IMR-90 (cell line): ENCODE results near the gene MRPL21. TPM values are rescaled to one million over a fixed set of nuclear protein-coding genes. Genes with fewer than 3 reads are reported as not detected.

Source experiments
- ATAC-seq: fragments of 200-7000 bp; cut with Tn5 transposase; 2 replicates; pipeline ENCODE4 v1.9.1; 2020; ENCODE audit warnings: low read depth, mild to moderate bottlenecking, moderate library complexity
- BruUV-seq: library from RNA; stranded (reverse); fragments of 400-500 nt; replicated peaks from 2 replicates; lab custom pipeline; 2021; lab: Mats Ljungman, UMichigan
- CTCF ChIA-PET: fragments of 300-600 bp; formaldehyde crosslinking; extraction: SDS; loops from one replicate; lab custom pipeline; 2021; ENCODE audit warnings: antibody characterized with exemption; lab: Yijun Ruan, JAX
- POLR2A ChIA-PET: fragments of 300-600 bp; sonication (Branson Sonifier 250); formaldehyde crosslinking; loops from one replicate; lab custom pipeline; 2022; ENCODE audit warnings: antibody characterized with exemption; ENCODE audit not compliant: unreplicated experiment; lab: Charles Lee
- DNase-seq: peaks from one replicate; pipeline ENCODE4 v3.0.0; 2013
- H2AFZ ChIP-seq: replicated peaks from 2 replicates; pipeline ENCODE3; 2013; ENCODE audit warnings: low read length, mild to moderate bottlenecking; ENCODE audit not compliant: poor library complexity
- H2AK5ac ChIP-seq: 2 replicates; pipeline ENCODE4 v1.6.1; 2013; ENCODE audit warnings: low read depth, low read length, inconsistent platforms
- H2AK9ac ChIP-seq: replicated peaks from 2 replicates; pipeline ENCODE3; 2013; ENCODE audit warnings: mild to moderate bottlenecking, low read depth, low read length, moderate library complexity; ENCODE audit not compliant: poor library complexity
- H2BK120ac ChIP-seq: 2 replicates; pipeline ENCODE4 v1.6.1; 2013; ENCODE audit warnings: low read depth, low read length, inconsistent platforms
- H2BK15ac ChIP-seq: 3 replicates; pipeline ENCODE4 v1.6.1; 2013; ENCODE audit warnings: low read depth, low read length, inconsistent platforms
- H2BK20ac ChIP-seq: 2 replicates; pipeline ENCODE4 v1.6.1; 2013; ENCODE audit warnings: low read depth, mild to moderate bottlenecking, inconsistent platforms, low read length, moderate library complexity
- H2BK5ac ChIP-seq: 2 replicates; pipeline ENCODE4 v1.6.1; 2013; ENCODE audit warnings: mild to moderate bottlenecking, low read depth, low read length, inconsistent platforms; ENCODE audit not compliant: poor library complexity, severe bottlenecking
- H3K14ac ChIP-seq: replicated peaks from 2 replicates; pipeline ENCODE4 v1.6.1; 2013; ENCODE audit warnings: low read depth, low read length, inconsistent platforms
- H3K18ac ChIP-seq: 2 replicates; pipeline ENCODE4 v1.6.1; 2013; ENCODE audit warnings: low read depth, low read length, control low read depth
- H3K23ac ChIP-seq: 2 replicates; pipeline ENCODE4 v1.6.1; 2013; ENCODE audit warnings: low read depth, low read length, inconsistent platforms
- H3K27ac ChIP-seq: 2 replicates; pipeline ENCODE4 v1.5.1; 2013; ENCODE audit warnings: mild to moderate bottlenecking, control low read depth, low read length; ENCODE audit not compliant: insufficient read depth
- H3K27me3 ChIP-seq: 2 replicates; pipeline ENCODE4 v1.6.1; 2013; ENCODE audit warnings: low read length; ENCODE audit not compliant: control insufficient read depth, insufficient read depth
- H3K36me3 ChIP-seq: 2 replicates; pipeline ENCODE4 v1.6.1; 2013; ENCODE audit warnings: low read length, mixed read lengths; ENCODE audit not compliant: control insufficient read depth, insufficient read depth
- H3K4ac ChIP-seq: 2 replicates; pipeline ENCODE4 v1.6.1; 2013; ENCODE audit warnings: low read depth, low read length, inconsistent platforms
- H3K4me1 ChIP-seq: 2 replicates; pipeline ENCODE4 v1.6.1; 2013; ENCODE audit warnings: low read length, mixed read lengths; ENCODE audit not compliant: control insufficient read depth, insufficient read depth
- H3K4me2 ChIP-seq: 2 replicates; pipeline ENCODE4 v1.6.1; 2013; ENCODE audit warnings: low read depth, mild to moderate bottlenecking, control low read depth, low read length, moderate library complexity
- H3K4me3 ChIP-seq: 2 replicates; pipeline ENCODE4 v1.5.1; 2013; ENCODE audit warnings: low read depth, mild to moderate bottlenecking, control low read depth, low read length, moderate library complexity; ENCODE audit not compliant: insufficient read depth
- H3K56ac ChIP-seq: 2 replicates; pipeline ENCODE4 v1.6.1; 2013; ENCODE audit warnings: low read length, inconsistent platforms; ENCODE audit not compliant: insufficient read depth; ENCODE audit errors: extremely low read depth
- H3K79me1 ChIP-seq, 2 experiments: 2 replicates each; pipeline ENCODE4 v1.6.1; 2013; ENCODE audit warnings: low read length in 2 of 2, inconsistent platforms in 1 of 2, low read depth in 1 of 2
- H3K9ac ChIP-seq: 2 replicates; pipeline ENCODE4 v1.6.1; 2013; ENCODE audit warnings: low read depth, low read length, control low read depth
- H3K9me1 ChIP-seq: 2 replicates; pipeline ENCODE4 v1.6.1; 2013; ENCODE audit warnings: low read length, inconsistent platforms; ENCODE audit not compliant: insufficient read depth
- H3K9me3 ChIP-seq: 2 replicates; pipeline ENCODE4 v1.6.1; 2013; ENCODE audit warnings: low read length; ENCODE audit not compliant: control insufficient read depth, insufficient read depth
- H4K20me1 ChIP-seq: 2 replicates; pipeline ENCODE4 v1.6.1; 2013; ENCODE audit warnings: low read length, inconsistent platforms; ENCODE audit not compliant: insufficient read depth
- H4K5ac ChIP-seq: 2 replicates; pipeline ENCODE4 v1.6.1; 2013; ENCODE audit warnings: mild to moderate bottlenecking, low read depth, low read length, control low read depth
- H4K8ac ChIP-seq, 2 experiments: 2 replicates each; pipeline ENCODE4 v1.6.1; 2013; ENCODE audit warnings: low read depth in 2 of 2, low read length in 2 of 2, control low read depth in 1 of 2, inconsistent platforms in 1 of 2
- H4K91ac ChIP-seq: 2 replicates; pipeline ENCODE4 v1.6.1; 2013; ENCODE audit warnings: low read depth, low read length, inconsistent platforms; ENCODE audit not compliant: insufficient read depth
- BHLHE40 ChIP-seq: fragments of 150-350 bp; IDR thresholded peaks from 2 replicates; pipeline ENCODE4 v1.6.1; 2016; ENCODE audit warnings: mild to moderate bottlenecking, low read depth, low read length
- CEBPB ChIP-seq: IDR thresholded peaks from 2 replicates; pipeline ENCODE4 v1.6.1; 2012; ENCODE audit warnings: low read depth, low read length, improper control_type of control experiment
- CHD1 ChIP-seq: IDR thresholded peaks from 2 replicates; pipeline ENCODE4 v1.6.1; 2012; ENCODE audit warnings: low read depth, low read length, improper control_type of control experiment
- CTCF ChIP-seq: conservative IDR thresholded peaks from 2 replicates; pipeline ENCODE4 v1.5.1; 2012; ENCODE audit warnings: mild to moderate bottlenecking, low read depth, low read length, improper control_type of control experiment
- ELK1 ChIP-seq: fragments of 150-350 bp; IDR thresholded peaks from 2 replicates; pipeline ENCODE4 v1.6.1; 2016; ENCODE audit warnings: low read depth, mild to moderate bottlenecking, low read length, moderate library complexity, borderline replicate concordance
- FOS ChIP-seq: fragments of 150-350 bp; IDR thresholded peaks from 2 replicates; pipeline ENCODE4 v1.6.1; 2016; ENCODE audit warnings: low read depth, low read length
- MAFK ChIP-seq: IDR thresholded peaks from 2 replicates; pipeline ENCODE4 v1.6.1; 2012; ENCODE audit warnings: low read depth, low read length, improper control_type of control experiment
- MAZ ChIP-seq: IDR thresholded peaks from 2 replicates; pipeline ENCODE4 v1.6.1; 2012; ENCODE audit warnings: low read depth, mild to moderate bottlenecking, low read length, improper control_type of control experiment, moderate library complexity, borderline replicate concordance
- MXI1 ChIP-seq: IDR thresholded peaks from 2 replicates; pipeline ENCODE4 v1.6.1; 2012; ENCODE audit warnings: low read depth, mild to moderate bottlenecking, low read length, moderate library complexity, borderline replicate concordance
- NFE2L2 ChIP-seq: fragments of 150-350 bp; IDR thresholded peaks from 2 replicates; pipeline ENCODE4 v1.6.1; 2016; ENCODE audit warnings: low read depth, mild to moderate bottlenecking, low read length
- POLR2A ChIP-seq: IDR thresholded peaks from 2 replicates; pipeline ENCODE4 v1.6.1; 2012; ENCODE audit warnings: mild to moderate bottlenecking, low read depth, low read length
- RAD21 ChIP-seq: IDR thresholded peaks from 2 replicates; pipeline ENCODE4 v1.6.1; 2012; ENCODE audit warnings: low read length, improper control_type of control experiment
- RCOR1 ChIP-seq: IDR thresholded peaks from 2 replicates; pipeline ENCODE4 v1.6.1; 2012; ENCODE audit warnings: mild to moderate bottlenecking, low read length, improper control_type of control experiment; ENCODE audit not compliant: insufficient replicate concordance
- RFX5 ChIP-seq: IDR thresholded peaks from 2 replicates; pipeline ENCODE4 v1.8.0; 2012; ENCODE audit warnings: low read depth, mild to moderate bottlenecking, low read length, moderate library complexity
- SMC3 ChIP-seq: fragments of 150-350 bp; IDR thresholded peaks from 2 replicates; pipeline ENCODE4 v1.6.1; 2016; ENCODE audit warnings: low read depth, mild to moderate bottlenecking, antibody characterized with exemption, low read length, moderate library complexity
- USF2 ChIP-seq: fragments of 150-350 bp; IDR thresholded peaks from 2 replicates; pipeline ENCODE4 v1.6.1; 2017; ENCODE audit warnings: mild to moderate bottlenecking, antibody characterized with exemption, low read length, low read depth
- WGBS, 2 experiments: methylation state at CpG; one replicate each; pipeline versions ENCODE4 v1.1.5 to v1.1.7; 2013; ENCODE audit warnings: missing lambda C conversion rate in 2 of 2; ENCODE audit not compliant: insufficient read length in 1 of 2; ENCODE audit errors: extremely low coverage in 2 of 2; 5-methylcytosine and 5-hydroxymethylcytosine counted together
- dilution Hi-C: fragments of 300-500 bp; cut with HindIII; formaldehyde crosslinking; loops from one replicate; pipeline ENCODE4 v1.14.3; 2018; ENCODE audit warnings: low sequenced_read_pairs; ENCODE audit not compliant: unreplicated experiment
- in situ Hi-C: fragments of 300-500 bp; cut with MboI; formaldehyde crosslinking; loops from 3 replicates; pipeline ENCODE4 v1.14.3; 2019; ENCODE audit warnings: low sequenced_read_pairs, inconsistent platforms, mixed read lengths
- intact Hi-C: fragments of 100-400 bp; cut with micrococcal nuclease; formaldehyde crosslinking; loops from 2 replicates; pipeline ENCODE4 v1.10.0; 2022
- polyA plus RNA-seq, 3 experiments: library from polyadenylated mRNA; depleted of rRNA; stranded (reverse); fragments of >200 nt; gene quantifications; 2 replicates each; pipeline ENCODE4 v1.2.3, GENCODE V29; 2012; ENCODE audit warnings: low replicate concordance in 1 of 3
- total RNA-seq: library from RNA; depleted of rRNA; stranded (reverse); fragments of >200 nt; gene quantifications from 2 replicates; pipeline ENCODE4 v1.2.3, GENCODE V29; 2012

MRPL21 gene
- total and polyA plus RNA-seq, 2 of the 4 experiments (the other 2 are of a cell fraction): 19.2 to 26.3 TPM

- no peaks in the 10 kb centered on the region for H3K9me1 ChIP-seq
- in situ Hi-C loops: no loop called here
- BruUV-seq: no TSS peak
- H3K18ac ChIP-seq: no peak overlapping the region
- no peak overlapping the region for H2AK5ac ChIP-seq
- TF ChIP-seq SMC3 (no peak), CEBPB (no peak), RFX5 (no peak), MXI1 (no peak), MAFK (no peak), USF2 (no peak), NFE2L2 (no peak), RCOR1 (no peak), RAD21 (no peak), CHD1 (no peak), MAZ (no peak), FOS (no peak), BHLHE40 (no peak), ELK1 (no peak), POLR2A (no peak), CTCF (no peak)
- H3K4me2 ChIP-seq: no peak overlapping the region
- ChIA-PET CTCF (interaction anchor here (0.6 kb wide), 1 partner anchor 1135 kb away, joined by 3 read pairs; no protein-coding TSS in a partner anchor), POLR2A (no interaction called here)
- H4K8ac ChIP-seq: no peak overlapping the region
- H3K56ac ChIP-seq: no peak overlapping the region
- no peaks in the 10 kb centered on the region for H3K36me3 ChIP-seq
- no peak overlapping the region for H3K14ac ChIP-seq
- H4K5ac ChIP-seq: no peak overlapping the region
- H2BK15ac ChIP-seq: no peak overlapping the region
- H3K9ac ChIP-seq: no peak overlapping the region
- peaks cover 1% of the 10 kb centered on the region for H3K4me1 ChIP-seq
- no peak overlapping the region for H4K91ac ChIP-seq
- dilution Hi-C loops: no loop called here
- no peaks in the 10 kb centered on the region for H4K20me1 ChIP-seq
- ATAC-seq (no peak), DNase-seq (no peak)
- no peak overlapping the region for H2BK5ac ChIP-seq
- no peak overlapping the region for H2BK120ac ChIP-seq
- no peaks in the 10 kb centered on the region for H3K9me3 ChIP-seq
- no peak overlapping the region for H3K4me3 ChIP-seq
- H2AK9ac ChIP-seq: no peak overlapping the region
- no peak overlapping the region for H2BK20ac ChIP-seq
- peaks cover 33% of the 10 kb centered on the region for H3K27me3 ChIP-seq
- no peaks in the 10 kb centered on the region for H3K79me1 ChIP-seq
- no peak overlapping the region for H2AFZ ChIP-seq
- WGBS, 2 experiments: 100% methylated on average over 2 of the region's 9 CpGs; no CpG with 5 or more reads in 1 of the 2 experiments
- intact Hi-C loops: no loop called here
- H3K23ac ChIP-seq: no peak overlapping the region
- H3K4ac ChIP-seq: no peak overlapping the region
- no peak overlapping the region for H3K27ac ChIP-seq
Measured at GRCh38 chr11:68870470-68870869, 33.2 kb downstream of the MRPL21 start.
